Heart left ventricle (tissue), 16 donors: ENCODE results near the gene ICA1. TPM values are rescaled to one million over a fixed set of nuclear protein-coding genes. Genes with fewer than 3 reads are reported as not detected.
"Not testable (repeated sequence)": the region's sequence is repeated elsewhere in the genome, so short reads cannot be mapped to it uniquely, and the experiment has no call there.

Source experiments
- ATAC-seq, 4 donors: fragments of 200-7000 bp; cut with Tn5 transposase; one replicate each; pipeline ENCODE4 v1.9.1; 2020 to 2022; ENCODE audit warnings: moderate library complexity in 4 of 4, mild to moderate bottlenecking in 3 of 4, moderate number of reproducible peaks in 1 of 4
- DNase-seq, 5 donors: peaks; one replicate each; pipeline ENCODE4 v3.0.0-alpha.2; 2020
- H3K27ac ChIP-seq, 12 donors: fragments of 200-600 bp; sonication (generic) in 4 of 12; one replicate each; pipeline versions ENCODE4 v1.5.0 to v1.8.0; 2016 to 2022; ENCODE audit warnings: mild to moderate bottlenecking in 2 of 12
- H3K27me3 ChIP-seq, 9 donors: fragments of 200-600 bp; sonication (generic) in 2 of 9; one replicate each; pipeline versions ENCODE4 v1.5.1 to v1.8.0; 2016 to 2022; ENCODE audit warnings: mild to moderate bottlenecking in 3 of 9
- H3K36me3 ChIP-seq, 9 donors: fragments of 200-600 bp; sonication (generic) in 2 of 9; one replicate each; pipeline versions ENCODE4 v1.5.0 to v1.8.0; 2018 to 2022; ENCODE audit warnings: mild to moderate bottlenecking in 2 of 9
- H3K4me1 ChIP-seq, 12 donors: fragments of 200-600 bp; sonication (generic) in 4 of 12; one replicate each; pipeline versions ENCODE4 v1.5.0 to v1.8.0; 2016 to 2022; ENCODE audit warnings: mild to moderate bottlenecking in 3 of 12
- H3K4me3 ChIP-seq, 12 donors: fragments of 200-600 bp; sonication (generic) in 4 of 12; one replicate each; pipeline versions ENCODE4 v1.5.0 to v1.8.0; 2017 to 2022; ENCODE audit warnings: mild to moderate bottlenecking in 9 of 12, moderate library complexity in 4 of 12
- H3K9me3 ChIP-seq, 12 donors: fragments of 200-600 bp; sonication (generic) in 4 of 12; one replicate each; pipeline versions ENCODE4 v1.5.0 to v1.8.0; 2016 to 2022; ENCODE audit warnings: mild to moderate bottlenecking in 1 of 12
- POLR2A ChIP-seq, 2 donors: fragments of 450-650 bp; IDR thresholded peaks; one replicate each; pipeline ENCODE4 v1.6.1; 2017; ENCODE audit warnings: antibody characterized with exemption in 2 of 2, mild to moderate bottlenecking in 2 of 2, moderate library complexity in 2 of 2
- WGBS, 4 donors: extraction: QIAGEN DNeasy Blood & Tissue Kit in 2 of 4; methylation state at CpG; one replicate each; pipeline versions ENCODE4 v1.1.5 to v1.1.7; 2013 to 2018; 5-methylcytosine and 5-hydroxymethylcytosine counted together
- intact Hi-C, 10 donors: fragments of 100-400 bp; cut with DNase I; formaldehyde crosslinking; loops; one replicate each; pipeline versions ENCODE4 v1.11.1 to v1.14.2; 2022
- polyA plus RNA-seq, 2 donors: library from polyadenylated mRNA; stranded (reverse); fragments of 200-250 nt; gene quantifications; one replicate each; pipeline ENCODE4 v1.2.3, GENCODE V29; 2013
- total RNA-seq, 9 donors: library from RNA; depleted of rRNA in 2 of 9; stranded (reverse); fragments of >200 nt in 2 of 9; fragmentation: NEBNext Ultra II Directional in 3 of 9; extraction: Animal tissue kit (Norgen Biotek cat#: 25700) in 3 of 9; gene quantifications; one replicate each; pipeline versions ENCODE4 v1.1.0 to v1.2.4, GENCODE V29; 2016 to 2023
- TF ChIP-seq, protein P1 (sequence below), 12 donors: fragments of 200-600 bp; sonication (generic) in 4 of 12; IDR thresholded peaks; one replicate each; pipeline versions ENCODE4 v1.5.0 to v1.8.0; 2018 to 2022; ENCODE audit warnings: antibody characterized with exemption in 12 of 12, mild to moderate bottlenecking in 5 of 12
- donor health status: ischemic (EF 13 %, LVEDD 7.1; RV severe dilation, severe dysfunction).
- donor health status: healthy with polysubstance abuse.
- donor health status: DM: no; HTN: yes; CAD: no.
- donor health status: DM: no; HTN: no; CAD: no.
- donor health status: ischemic (EF 25% LVEDD 6.9; RV normal size, moderate dysfunction).
- donor health status: ischemic (EF 25% LVEDD 5.7; RV mildly dilated, moderate dysfunction).
- donor health status: healthy.
- donor health status: DM: yes; HTN: yes; CAD: no.
- donor health status: ischemic (EF 35%, LVEDD 5.7; RV mildly dilated, moderate dysfunction).
- donor health status: nonischemic (EF 11% LVEDD 7.7; RV severe dilation, severe dysfunction).
- donor health status: DM: yes; HTN: yes; CAD: no.
- donor health status: PGD.
- donor health status: ischemic (EF 29% LVEDD 5.4; RV normal size, mild dysfunction).
- donor health status: nonischemic (EF 23%, LVEDD 6.1; RV moderate dilation, normal function).

Gene ICA1
- total and polyA plus RNA-seq, 11 donors = 23.8 to 74.4 (median 54.4) TPM

DNA sequence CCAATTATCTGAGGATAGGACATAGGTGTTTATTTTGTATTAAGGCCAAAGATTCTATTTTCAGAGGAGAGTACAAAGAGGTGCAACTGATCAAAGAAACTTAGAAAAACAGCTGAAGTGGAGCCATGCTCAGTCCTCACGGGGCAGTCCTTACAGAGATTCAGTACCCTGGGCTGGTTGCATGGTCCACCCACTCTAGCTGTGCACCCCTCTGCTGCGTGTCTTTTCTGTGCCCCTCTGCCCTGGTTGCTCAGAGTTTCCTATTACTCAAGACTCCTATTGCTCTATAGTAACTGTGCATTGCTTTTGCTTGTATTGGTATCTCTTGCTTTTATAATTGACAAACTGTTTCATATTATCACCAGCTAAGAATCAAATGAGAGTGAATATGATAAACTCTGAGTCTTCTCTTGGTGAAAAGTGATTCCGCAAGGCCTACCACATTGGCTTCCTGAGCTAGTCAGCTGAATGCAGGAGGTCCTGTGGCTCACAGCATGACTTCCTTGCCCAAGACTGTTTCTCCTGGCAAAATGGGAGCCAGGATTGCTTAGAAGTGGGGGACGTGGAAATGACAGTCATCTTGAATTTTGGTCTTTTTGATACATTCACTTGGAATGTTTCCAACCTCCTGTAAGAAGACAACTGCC lies 156.4 kb downstream of the ICA1 start:
- Histone ChIP-seq H3K4me3 (no peak overlapping the region), H3K9me3 (peaks cover 0 to 15% (median 0%) of the 10 kb centered on the region in 12 donors), H3K36me3 (no peaks in the 10 kb centered on the region), H3K27me3 (no peaks in the 10 kb centered on the region), H3K27ac (no peak overlapping the region), H3K4me1 (no peaks in the 10 kb centered on the region)
- 44 to 71% (median 57%) methylated on average over 4 of the region's 4 CpGs for WGBS, 4 donors
- no peak for DNase-seq
- no peak for ATAC-seq
- TF ChIP-seq, protein P1, sequence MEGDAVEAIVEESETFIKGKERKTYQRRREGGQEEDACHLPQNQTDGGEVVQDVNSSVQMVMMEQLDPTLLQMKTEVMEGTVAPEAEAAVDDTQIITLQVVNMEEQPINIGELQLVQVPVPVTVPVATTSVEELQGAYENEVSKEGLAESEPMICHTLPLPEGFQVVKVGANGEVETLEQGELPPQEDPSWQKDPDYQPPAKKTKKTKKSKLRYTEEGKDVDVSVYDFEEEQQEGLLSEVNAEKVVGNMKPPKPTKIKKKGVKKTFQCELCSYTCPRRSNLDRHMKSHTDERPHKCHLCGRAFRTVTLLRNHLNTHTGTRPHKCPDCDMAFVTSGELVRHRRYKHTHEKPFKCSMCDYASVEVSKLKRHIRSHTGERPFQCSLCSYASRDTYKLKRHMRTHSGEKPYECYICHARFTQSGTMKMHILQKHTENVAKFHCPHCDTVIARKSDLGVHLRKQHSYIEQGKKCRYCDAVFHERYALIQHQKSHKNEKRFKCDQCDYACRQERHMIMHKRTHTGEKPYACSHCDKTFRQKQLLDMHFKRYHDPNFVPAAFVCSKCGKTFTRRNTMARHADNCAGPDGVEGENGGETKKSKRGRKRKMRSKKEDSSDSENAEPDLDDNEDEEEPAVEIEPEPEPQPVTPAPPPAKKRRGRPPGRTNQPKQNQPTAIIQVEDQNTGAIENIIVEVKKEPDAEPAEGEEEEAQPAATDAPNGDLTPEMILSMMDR (IDR thresholded peaks at IDR 0.05) = no peak
- no peak for TF ChIP-seq POLR2A (IDR thresholded peaks at IDR 0.05)
- intact Hi-C loops = no loop called here

DNA sequence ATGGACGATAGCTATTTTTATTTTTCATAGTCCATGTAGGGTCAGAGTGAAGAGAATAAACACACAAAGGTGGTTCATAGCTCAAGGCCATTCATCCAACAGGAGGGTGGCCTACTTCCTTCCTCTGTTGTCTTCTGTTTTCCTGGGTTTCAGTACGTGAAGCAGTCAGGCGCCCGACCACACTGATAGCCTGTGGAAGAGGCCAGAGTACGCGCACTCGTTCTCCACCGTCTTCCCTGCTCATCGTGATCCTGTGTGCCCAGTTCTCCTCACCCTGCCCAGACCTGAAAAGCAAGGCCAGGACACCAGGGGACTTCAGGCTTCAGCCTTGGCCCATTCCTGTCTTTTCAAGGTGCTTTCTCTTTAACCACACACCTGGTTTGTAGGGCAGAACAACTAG lies 158.7 kb downstream of the ICA1 start:
- intact Hi-C loops = no loop called here
- TF ChIP-seq, protein P1 (IDR thresholded peaks at IDR 0.05) = no peak
- TF ChIP-seq POLR2A (IDR thresholded peaks at IDR 0.05) = no peak
- 81 to 94% (median 83%) methylated on average over 9 of the region's 9 CpGs for WGBS, 4 donors

DNA sequence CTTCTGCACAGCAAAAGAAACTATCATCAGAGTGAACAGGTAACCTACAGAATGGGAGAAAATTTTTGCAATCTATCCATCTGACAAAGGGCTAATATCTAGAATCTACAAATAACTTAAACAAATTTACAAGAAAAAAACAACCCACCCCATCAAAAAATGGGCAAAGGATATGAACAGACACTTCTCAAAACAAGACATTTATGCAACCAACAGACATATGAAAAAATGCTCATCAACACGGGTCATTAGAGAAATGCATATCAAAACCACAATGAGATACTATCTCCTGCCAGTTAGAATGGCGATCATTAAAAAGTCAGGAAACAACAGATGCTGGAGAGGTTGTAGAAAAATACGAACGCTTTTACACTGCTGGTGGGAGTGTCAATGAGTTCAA lies 160.7 kb downstream of the ICA1 start:
- H3K27me3 ChIP-seq, H3K36me3 ChIP-seq, H3K4me1 ChIP-seq, H3K27ac ChIP-seq, DNase-seq, H3K4me3 ChIP-seq, ATAC-seq, intact Hi-C loops: not testable (repeated sequence)
- peaks cover 0 to 28% (median 0%) of the 10 kb centered on the region in 12 donors for H3K9me3 ChIP-seq
- WGBS, 4 donors = 90 to 93% (median 93%) methylated on average over 4 of the region's 4 CpGs

More for the DNA sequence above, 158.7 kb downstream of the ICA1 start:
- H3K27me3 ChIP-seq = no peaks in the 10 kb centered on the region
- no peaks in the 10 kb centered on the region for H3K36me3 ChIP-seq
- H3K4me3 ChIP-seq = no peak overlapping the region
- DNase-seq (no peak), ATAC-seq (no peak)
- no peaks in the 10 kb centered on the region for H3K4me1 ChIP-seq
- H3K9me3 ChIP-seq = peaks cover 0 to 28% (median 0%) of the 10 kb centered on the region in 12 donors
- no peak overlapping the region for H3K27ac ChIP-seq

DNA sequence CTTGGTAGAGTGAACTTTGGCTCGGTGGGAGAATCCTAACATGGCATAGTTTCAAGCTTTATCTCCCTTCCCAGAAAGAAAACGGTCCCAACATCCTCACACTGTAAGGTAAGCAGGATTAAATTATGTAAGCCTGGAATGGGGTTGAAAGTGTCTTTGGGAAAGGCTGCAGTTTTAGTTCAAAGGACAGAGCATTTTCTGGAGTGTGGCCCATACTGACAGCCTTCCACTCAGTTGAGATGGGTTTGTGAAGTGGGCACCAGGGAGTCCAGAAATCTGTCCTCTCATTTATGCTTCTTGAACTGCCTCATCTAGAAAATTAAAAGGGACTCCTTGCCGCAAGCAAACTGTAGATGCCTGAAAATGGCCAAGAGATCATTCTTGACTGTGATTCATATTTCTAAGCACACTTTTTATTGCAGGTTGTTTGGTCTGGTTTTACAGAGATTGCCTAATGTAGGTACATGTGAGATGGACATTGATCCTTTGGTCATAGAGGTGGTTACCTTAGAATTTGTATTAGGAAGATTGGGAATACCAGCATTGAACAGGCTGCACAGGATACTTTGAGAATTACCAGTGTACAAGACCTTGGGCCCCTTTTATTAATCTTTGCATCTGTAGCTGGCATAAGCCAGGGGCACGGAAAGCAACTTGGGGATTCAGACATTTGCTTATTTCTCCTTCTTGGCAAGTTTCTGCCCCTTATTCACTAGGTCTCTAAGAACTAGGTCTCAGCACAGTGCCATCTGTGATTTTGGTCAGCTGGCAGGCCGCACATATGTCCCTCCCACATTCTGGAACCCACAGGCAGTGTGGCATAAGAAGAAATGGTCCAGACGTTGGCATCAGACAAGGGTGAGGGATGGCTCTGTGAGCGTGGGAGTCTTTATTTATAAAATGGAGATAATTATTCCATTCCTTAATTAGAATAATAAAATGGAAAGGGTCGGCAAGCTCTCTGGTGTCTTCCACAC lies 167.5 kb downstream of the ICA1 start:
- TF ChIP-seq, protein P1 (IDR thresholded peaks at IDR 0.05) = no peak
- TF ChIP-seq POLR2A (IDR thresholded peaks at IDR 0.05) = no peak

More for the DNA sequence above, 167.5 kb downstream of the ICA1 start:
- H3K4me1 ChIP-seq = no peaks in the 10 kb centered on the region
- intact Hi-C loops = no loop called here
- no peak overlapping the region for H3K4me3 ChIP-seq
- no peaks in the 10 kb centered on the region for H3K27me3 ChIP-seq
- peaks cover 0 to 3% (median 0%) of the 10 kb centered on the region in 12 donors for H3K9me3 ChIP-seq
- DNase-seq (no peak), ATAC-seq (no peak)
- H3K27ac ChIP-seq = no peak overlapping the region
- 90 to 93% (median 91%) methylated on average over 8 of the region's 8 CpGs for WGBS, 4 donors
- no peaks in the 10 kb centered on the region for H3K36me3 ChIP-seq
